Loucy (cell line): ENCODE results near the gene MPC1.

Experiments
- EZH2phosphoT487 ChIP-seq: fragments of 200-600 bp; IDR thresholded peaks from 2 replicates; pipeline ENCODE4 v1.6.1; 2018; ENCODE audit warnings: antibody characterized with exemption, mild to moderate bottlenecking, moderate library complexity, borderline replicate concordance
- TF ChIP-seq, protein P1 (sequence below): fragments of 200-600 bp; sonication (generic); conservative IDR thresholded peaks from 2 replicates; pipeline ENCODE4 v1.5.1; 2014; ENCODE audit warnings: mild to moderate bottlenecking, antibody characterized with exemption, low read length

DNA sequence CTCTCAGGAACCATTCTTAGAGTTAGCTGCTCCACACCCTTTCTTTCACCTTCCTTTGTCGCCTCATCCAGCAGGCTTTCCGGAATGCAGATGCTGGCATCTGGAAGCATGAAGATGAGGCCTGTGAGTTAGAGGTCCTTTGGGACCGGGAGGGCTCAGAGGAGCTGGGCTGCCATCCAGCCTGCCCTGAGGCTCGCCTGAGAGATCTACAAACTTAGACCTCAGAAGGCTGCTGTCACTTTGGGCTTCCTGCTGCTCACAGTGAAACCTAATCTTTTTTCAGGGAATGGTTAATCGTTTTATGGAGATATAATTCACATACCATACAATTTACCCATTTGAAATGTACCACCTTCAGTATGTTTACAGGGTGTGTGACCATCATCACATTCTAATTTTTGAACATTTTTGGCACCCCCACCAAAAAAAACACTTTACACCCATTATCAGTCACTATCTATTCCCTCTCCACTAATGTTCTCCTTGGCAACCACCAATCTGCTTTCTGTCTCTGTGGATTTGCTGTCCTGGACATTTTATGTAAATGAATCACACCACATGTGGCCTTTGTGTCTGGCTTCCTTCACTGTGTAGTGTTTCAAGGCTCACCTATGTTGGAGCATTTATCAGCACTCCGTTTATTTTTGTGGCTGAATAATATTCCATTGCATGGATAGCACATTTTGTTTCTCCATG is 20.0 kb upstream of the MPC1 start:
- TF ChIP-seq, protein P1, sequence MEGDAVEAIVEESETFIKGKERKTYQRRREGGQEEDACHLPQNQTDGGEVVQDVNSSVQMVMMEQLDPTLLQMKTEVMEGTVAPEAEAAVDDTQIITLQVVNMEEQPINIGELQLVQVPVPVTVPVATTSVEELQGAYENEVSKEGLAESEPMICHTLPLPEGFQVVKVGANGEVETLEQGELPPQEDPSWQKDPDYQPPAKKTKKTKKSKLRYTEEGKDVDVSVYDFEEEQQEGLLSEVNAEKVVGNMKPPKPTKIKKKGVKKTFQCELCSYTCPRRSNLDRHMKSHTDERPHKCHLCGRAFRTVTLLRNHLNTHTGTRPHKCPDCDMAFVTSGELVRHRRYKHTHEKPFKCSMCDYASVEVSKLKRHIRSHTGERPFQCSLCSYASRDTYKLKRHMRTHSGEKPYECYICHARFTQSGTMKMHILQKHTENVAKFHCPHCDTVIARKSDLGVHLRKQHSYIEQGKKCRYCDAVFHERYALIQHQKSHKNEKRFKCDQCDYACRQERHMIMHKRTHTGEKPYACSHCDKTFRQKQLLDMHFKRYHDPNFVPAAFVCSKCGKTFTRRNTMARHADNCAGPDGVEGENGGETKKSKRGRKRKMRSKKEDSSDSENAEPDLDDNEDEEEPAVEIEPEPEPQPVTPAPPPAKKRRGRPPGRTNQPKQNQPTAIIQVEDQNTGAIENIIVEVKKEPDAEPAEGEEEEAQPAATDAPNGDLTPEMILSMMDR: no peak
- TF ChIP-seq EZH2phosphoT487: no peak
